Activated CD8-positive, alpha-beta memory T cell treated with anti-CD3 and anti-CD28 coated beads for 48 hours (primary cell): ENCODE measurements around the gene ZG16B.
A peak's percentile ranks its signal among the peaks of the same experiment; 100 is the strongest.

ENCODE experiments used
- DNase-seq, 3 experiments: peaks; one replicate each; pipeline ENCODE4 v3.0.0-alpha.2; 2020; ENCODE audit warnings: low read depth in 2 of 3, low spot score in 2 of 3

Gene ZG16B, protein sequence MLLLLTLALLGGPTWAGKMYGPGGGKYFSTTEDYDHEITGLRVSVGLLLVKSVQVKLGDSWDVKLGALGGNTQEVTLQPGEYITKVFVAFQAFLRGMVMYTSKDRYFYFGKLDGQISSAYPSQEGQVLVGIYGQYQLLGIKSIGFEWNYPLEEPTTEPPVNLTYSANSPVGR

GRCh38 chr16:2829501-2830354, at the start of gene ZG16B:
ZG16B (plus strand) TSS chr16:2830303; CDS start chr16:2830442, 139 bp downstream.
- no peak for DNase-seq

- DNase-seq = no peak
These were observed 47.3 kb upstream of the ZG16B start for GRCh38 chr16:2782583-2783351.

DNA sequence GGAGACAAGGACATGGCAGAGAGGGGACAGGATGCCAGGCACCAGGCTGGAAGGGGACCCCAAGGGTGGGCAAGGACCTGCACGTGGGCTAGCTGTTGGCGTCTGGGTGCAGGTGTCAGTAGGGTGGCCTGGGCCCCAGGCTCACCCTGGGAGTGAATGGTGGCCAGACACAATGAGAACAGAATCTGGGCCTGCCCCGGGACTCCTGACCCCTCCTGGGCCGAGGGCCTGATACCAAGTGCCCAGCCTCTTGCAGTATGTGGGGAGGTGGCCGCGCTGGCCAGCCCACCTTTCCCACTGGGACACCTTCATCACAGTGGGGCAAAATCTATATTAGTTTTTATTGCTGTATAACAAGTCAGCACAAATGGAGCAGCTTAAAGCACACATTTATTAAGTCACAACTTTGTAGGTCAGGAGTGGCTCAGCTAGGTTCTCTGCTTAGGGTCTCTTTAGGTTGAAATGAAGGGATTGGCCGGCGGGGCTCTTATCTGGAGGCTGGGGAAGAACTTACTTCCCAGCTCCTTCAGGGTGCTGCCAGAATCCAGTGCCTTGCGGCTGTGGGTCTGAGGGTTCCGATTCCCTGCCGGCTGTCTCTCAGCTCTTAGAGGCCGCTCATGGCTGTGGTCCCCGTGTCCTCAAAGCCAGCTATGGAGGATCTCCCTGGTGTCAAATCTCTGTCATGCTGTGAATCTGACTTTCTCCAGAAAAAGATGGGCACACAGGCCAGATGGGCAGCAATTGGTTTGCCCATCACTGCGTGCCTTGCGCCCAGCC, 46.3 kb upstream of the ZG16B start:
- no peak for DNase-seq

GRCh38 chr16:2784358-2785100, 45.6 kb upstream of the ZG16B start:
- no peak for DNase-seq

GRCh38 chr16:2785101-2785991, 44.8 kb upstream of the ZG16B start:
- DNase-seq = peak in 1 of 3 experiments; percentile 19

DNA sequence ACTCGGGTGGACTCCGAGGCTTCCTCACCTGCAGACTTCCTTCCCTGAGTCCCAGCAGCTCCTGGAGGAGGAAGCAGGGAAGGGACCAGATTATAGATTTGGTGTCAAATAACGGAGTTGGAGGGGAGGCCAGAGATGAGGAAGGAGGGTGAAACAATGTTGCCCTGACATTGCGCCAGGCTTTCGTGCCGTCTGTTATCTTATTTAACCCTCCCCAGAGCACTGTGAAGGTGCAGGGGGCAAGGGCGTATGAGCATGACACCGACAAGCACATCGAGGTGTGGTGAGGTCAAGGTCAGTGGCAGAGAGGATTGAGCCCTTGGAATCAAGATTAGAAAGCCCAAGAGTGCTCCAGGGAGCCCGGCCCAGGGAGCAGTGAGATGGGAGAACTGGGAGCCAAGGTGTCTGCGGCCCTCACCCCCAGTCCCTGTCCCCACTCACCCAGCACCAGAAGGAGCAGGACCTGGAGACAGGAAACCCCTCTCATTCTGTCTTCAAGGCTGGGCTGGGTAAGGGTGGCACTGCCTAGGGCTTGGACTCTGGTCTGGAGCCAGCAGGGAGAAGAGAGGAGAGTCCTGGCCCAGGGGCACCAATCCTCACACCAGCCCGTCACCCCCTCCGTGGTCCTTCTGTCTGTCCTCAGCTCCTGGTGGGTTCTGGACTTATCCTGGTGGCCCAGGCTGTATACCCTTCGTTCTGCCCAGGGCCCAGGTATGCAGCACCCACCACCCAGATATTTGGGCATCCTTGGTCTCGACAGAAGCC, 43.9 kb upstream of the ZG16B start:
- no peak for DNase-seq

- no peak for DNase-seq
These were observed 43.3 kb upstream of the ZG16B start for GRCh38 chr16:2786826-2787151.

GRCh38 chr16:2787406-2787805, 42.7 kb upstream of the ZG16B start, which contains the start of gene PRSS33:
PRSS33 (minus strand) TSS chr16:2787560; CDS start chr16:2786547, 1,013 bp downstream.
- DNase-seq = no peak

GRCh38 chr16:2787961-2788360, 42.1 kb upstream of the ZG16B start:
- no peak for DNase-seq

- no peak for DNase-seq
These were observed 39.5 kb upstream of the ZG16B start for GRCh38 chr16:2790631-2791030.

DNA sequence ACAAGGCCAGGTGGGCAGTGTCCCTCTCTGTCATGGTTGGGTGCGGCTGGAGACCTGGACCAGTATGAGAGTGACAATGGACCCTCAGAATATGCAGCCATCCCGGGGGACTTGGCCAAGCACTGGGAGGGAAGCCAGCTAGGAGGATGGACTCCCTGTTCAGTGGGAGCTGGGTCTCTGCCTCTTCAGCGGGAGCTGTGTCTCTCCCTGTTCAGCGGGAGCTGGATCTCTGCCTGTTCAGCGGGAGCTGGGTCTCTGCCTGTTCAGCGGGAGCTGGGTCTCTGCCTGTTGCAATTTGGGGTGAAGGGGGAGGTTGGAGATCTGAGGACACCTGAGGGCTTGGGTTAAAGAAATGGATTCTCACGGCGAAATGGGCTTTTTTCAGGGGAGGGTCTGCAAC, 38.9 kb upstream of the ZG16B start:
- no peak for DNase-seq

DNA sequence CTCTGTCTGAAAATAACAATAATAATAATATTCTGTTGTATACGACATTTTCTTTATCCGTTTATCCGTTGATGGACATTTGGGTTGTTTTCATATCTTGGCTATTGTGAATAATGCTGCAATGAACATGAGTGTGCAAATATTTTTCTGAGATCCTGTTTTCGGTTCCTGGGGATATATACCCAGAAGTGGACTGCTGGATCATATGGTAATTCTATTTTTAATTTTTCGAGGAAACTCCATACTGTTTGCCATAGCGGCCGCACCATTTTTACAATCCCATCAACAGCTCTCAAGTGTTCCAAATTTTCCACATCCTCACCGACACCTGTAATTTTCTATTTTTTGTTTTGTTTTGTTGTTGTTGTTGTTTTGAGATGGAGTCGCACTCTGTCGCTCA, 37.2 kb upstream of the ZG16B start:
- no peak for DNase-seq

DNA sequence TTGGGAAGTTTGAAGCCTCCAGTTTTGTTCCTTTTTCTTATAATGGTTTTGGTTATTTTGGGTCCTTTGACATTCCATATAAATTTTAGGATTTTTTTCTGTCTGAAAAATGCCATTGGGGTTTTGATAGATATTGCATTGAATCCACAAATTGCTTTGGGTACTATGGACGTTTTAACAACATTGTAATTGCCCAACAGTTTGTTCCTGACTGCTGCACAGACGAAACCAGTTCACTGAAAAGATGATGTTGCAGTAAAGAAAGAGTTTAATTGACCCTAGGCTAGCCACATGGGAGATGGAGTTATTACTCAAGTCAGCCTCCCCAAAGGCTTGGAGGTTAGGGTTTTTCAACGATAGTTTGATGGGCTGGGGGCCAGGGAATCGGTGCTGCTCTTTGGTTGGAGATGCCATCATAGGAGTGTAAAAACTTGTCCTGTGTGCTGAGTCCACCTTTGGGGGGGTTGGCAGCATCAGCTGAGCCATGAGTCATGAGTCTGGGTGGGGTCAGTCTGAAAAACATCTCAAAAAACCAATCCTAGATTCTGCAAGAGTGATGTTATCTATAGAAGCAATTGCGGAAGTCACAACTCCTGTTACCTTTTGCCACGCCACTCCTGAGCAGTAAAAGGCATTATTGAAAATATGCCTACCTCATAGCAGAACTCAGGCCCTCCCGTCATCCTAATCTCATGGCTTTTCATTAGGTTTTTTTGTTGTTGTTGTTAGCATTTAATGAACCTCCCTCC, 34.5 kb upstream of the ZG16B start:
- DNase-seq = no peak

GRCh38 chr16:2798723-2799204, 31.3 kb upstream of the ZG16B start:
- DNase-seq = no peak

DNA sequence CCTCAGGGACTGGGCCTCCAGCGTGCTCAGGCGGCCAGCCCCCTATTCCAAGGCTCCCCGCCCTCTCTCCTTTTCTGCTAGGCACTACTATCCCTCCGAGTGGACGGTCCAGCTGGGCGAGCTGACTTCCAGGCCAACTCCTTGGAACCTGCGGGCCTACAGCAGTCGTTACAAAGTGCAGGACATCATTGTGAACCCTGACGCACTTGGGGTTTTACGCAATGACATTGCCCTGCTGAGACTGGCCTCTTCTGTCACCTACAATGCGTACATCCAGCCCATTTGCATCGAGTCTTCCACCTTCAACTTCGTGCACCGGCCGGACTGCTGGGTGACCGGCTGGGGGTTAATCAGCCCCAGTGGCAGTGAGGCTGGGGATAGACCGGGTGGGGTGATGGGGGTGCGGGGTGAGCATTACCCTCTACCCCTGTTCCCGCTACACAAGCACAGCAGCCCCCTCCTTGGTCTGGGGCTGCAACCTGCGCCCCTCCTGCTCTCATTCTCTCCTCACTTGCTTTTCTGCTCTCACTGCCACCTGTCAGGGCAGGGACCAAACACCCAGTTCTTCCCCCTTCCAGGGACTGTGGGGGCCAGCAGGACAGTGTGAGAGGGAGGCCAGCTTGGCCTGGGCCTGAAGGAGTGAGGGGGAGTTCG, 30.8 kb upstream of the ZG16B start:
- DNase-seq = no peak

GRCh38 chr16:2799859-2800226, 30.3 kb upstream of the ZG16B start:
- no peak for DNase-seq

DNA sequence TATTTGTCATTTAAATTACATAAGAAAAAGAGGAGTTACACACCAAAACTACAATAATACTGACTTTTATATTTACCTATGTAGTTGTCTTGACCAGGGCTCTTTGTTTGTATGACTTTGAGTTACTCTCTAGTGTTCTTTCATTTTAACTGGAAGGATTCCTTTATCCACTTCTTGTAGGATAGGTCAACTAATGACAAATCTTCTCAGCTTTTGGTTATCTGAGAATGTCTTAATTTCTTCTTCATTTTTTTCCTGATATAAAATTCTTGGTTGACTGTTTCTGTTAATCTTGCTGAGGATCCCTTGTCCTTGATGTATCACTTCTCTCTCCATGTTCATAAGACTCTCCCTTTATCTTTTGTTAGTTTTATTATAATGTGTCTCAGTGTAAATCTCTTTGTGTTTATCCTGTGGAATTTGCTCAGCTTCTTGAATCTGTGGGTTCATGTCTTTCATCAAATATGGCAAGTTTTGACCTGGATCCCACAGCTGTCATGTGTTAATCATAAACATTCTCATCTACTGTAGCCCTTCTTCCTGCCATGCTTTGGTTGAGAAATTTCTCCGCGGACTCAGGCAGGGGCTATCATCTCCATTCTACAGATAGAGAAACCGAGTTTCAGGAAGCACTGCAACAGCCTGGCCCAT, 26.4 kb upstream of the ZG16B start:
- DNase-seq = no peak
